Measurements from ENCODE around the gene CXorf49.
"Not testable (repeated sequence)": the region's sequence is repeated elsewhere in the genome, so short reads cannot be mapped to it uniquely, and the experiment has no call there.

CXorf49 gene

GRCh38 chrX:71699023-71699344, 19.1 kb downstream of the CXorf49 start:
- no CpG with 5 or more reads among the region's 4 CpGs for WGBS (ENCODE audit: extremely low coverage, insufficient coverage, low lambda C conversion rate)
- H3K36me3 ChIP-seq (ENCODE audit: control insufficient read depth, insufficient read depth, low read length); H3K4me2 ChIP-seq (ENCODE audit: low read length); H3K79me1 ChIP-seq (ENCODE audit: low read length); DNase-seq; H4K5ac ChIP-seq (ENCODE audit: low read length); H3K27ac ChIP-seq (ENCODE audit: low read depth, low read length); H3K18ac ChIP-seq (ENCODE audit: low read length); H3K9ac ChIP-seq (ENCODE audit: low read length); H3K23ac ChIP-seq (ENCODE audit: low read length); H2BK5ac ChIP-seq (ENCODE audit: low read length); H3K4me3 ChIP-seq (ENCODE audit: low read length); H3K79me2 ChIP-seq (ENCODE audit: control insufficient read depth, insufficient read depth, low read length); H3K4ac ChIP-seq (ENCODE audit: low read depth, low read length); H2BK120ac ChIP-seq (ENCODE audit: low read depth, low read length); H3K4me1 ChIP-seq (ENCODE audit: control insufficient read depth, low read depth, low read length); H2AK5ac ChIP-seq (ENCODE audit: low read length); H3K27me3 ChIP-seq (ENCODE audit: insufficient read depth, low read length, poor library complexity); H3K56ac ChIP-seq (ENCODE audit: low read length); H4K8ac ChIP-seq (ENCODE audit: low read depth, low read length); H2BK15ac ChIP-seq (replicated peaks; ENCODE audit: low read depth): not testable (repeated sequence)

- not testable (repeated sequence) for H3K4me1 ChIP-seq (ENCODE audit: control insufficient read depth, low read depth, low read length); H2BK120ac ChIP-seq (ENCODE audit: low read depth, low read length)
- no CpG with 5 or more reads among the region's 12 CpGs for WGBS (ENCODE audit: extremely low coverage, insufficient coverage, low lambda C conversion rate)
Measured at GRCh38 chrX:71698299-71699022, 19.6 kb downstream of the CXorf49 start.

GRCh38 chrX:71697466-71698298, 20.4 kb downstream of the CXorf49 start:
- not testable (repeated sequence) for H3K4me1 ChIP-seq (ENCODE audit: control insufficient read depth, low read depth, low read length); H3K4ac ChIP-seq (ENCODE audit: low read depth, low read length); H4K8ac ChIP-seq (ENCODE audit: low read depth, low read length); H3K79me2 ChIP-seq (ENCODE audit: control insufficient read depth, insufficient read depth, low read length); H3K4me3 ChIP-seq (ENCODE audit: low read length); H2BK15ac ChIP-seq (replicated peaks; ENCODE audit: low read depth); H2AK5ac ChIP-seq (ENCODE audit: low read length); H2BK5ac ChIP-seq (ENCODE audit: low read length); H3K56ac ChIP-seq (ENCODE audit: low read length); H2BK120ac ChIP-seq (ENCODE audit: low read depth, low read length); H4K5ac ChIP-seq (ENCODE audit: low read length); H3K36me3 ChIP-seq (ENCODE audit: control insufficient read depth, insufficient read depth, low read length); DNase-seq; H3K79me1 ChIP-seq (ENCODE audit: low read length); H3K27me3 ChIP-seq (ENCODE audit: insufficient read depth, low read length, poor library complexity); H3K18ac ChIP-seq (ENCODE audit: low read length); H3K4me2 ChIP-seq (ENCODE audit: low read length); H3K27ac ChIP-seq (ENCODE audit: low read depth, low read length); H3K9ac ChIP-seq (ENCODE audit: low read length); H3K23ac ChIP-seq (ENCODE audit: low read length)
- WGBS (ENCODE audit: extremely low coverage, insufficient coverage, low lambda C conversion rate) = no CpG with 5 or more reads among the region's 17 CpGs

More at GRCh38 chrX:71698299-71699022, 19.6 kb downstream of the CXorf49 start:
- not testable (repeated sequence) for H2AK5ac ChIP-seq (ENCODE audit: low read length); H4K8ac ChIP-seq (ENCODE audit: low read depth, low read length); H3K79me2 ChIP-seq (ENCODE audit: control insufficient read depth, insufficient read depth, low read length); H2BK15ac ChIP-seq (replicated peaks; ENCODE audit: low read depth); H3K23ac ChIP-seq (ENCODE audit: low read length); H3K4me3 ChIP-seq (ENCODE audit: low read length); H3K36me3 ChIP-seq (ENCODE audit: control insufficient read depth, insufficient read depth, low read length); H3K4ac ChIP-seq (ENCODE audit: low read depth, low read length); H3K56ac ChIP-seq (ENCODE audit: low read length); H3K79me1 ChIP-seq (ENCODE audit: low read length); H3K27me3 ChIP-seq (ENCODE audit: insufficient read depth, low read length, poor library complexity); H4K5ac ChIP-seq (ENCODE audit: low read length); H3K4me2 ChIP-seq (ENCODE audit: low read length); H3K9ac ChIP-seq (ENCODE audit: low read length); DNase-seq; H3K27ac ChIP-seq (ENCODE audit: low read depth, low read length); H3K18ac ChIP-seq (ENCODE audit: low read length); H2BK5ac ChIP-seq (ENCODE audit: low read length)

GRCh38 chrX:71696641-71697465, 21.2 kb downstream of the CXorf49 start:
- H2BK120ac ChIP-seq (ENCODE audit: low read depth, low read length); H3K27ac ChIP-seq (ENCODE audit: low read depth, low read length); H3K4me3 ChIP-seq (ENCODE audit: low read length); H3K36me3 ChIP-seq (ENCODE audit: control insufficient read depth, insufficient read depth, low read length); H3K4ac ChIP-seq (ENCODE audit: low read depth, low read length); H4K8ac ChIP-seq (ENCODE audit: low read depth, low read length); H3K79me1 ChIP-seq (ENCODE audit: low read length); H3K27me3 ChIP-seq (ENCODE audit: insufficient read depth, low read length, poor library complexity); H2BK5ac ChIP-seq (ENCODE audit: low read length); H3K9ac ChIP-seq (ENCODE audit: low read length); H3K79me2 ChIP-seq (ENCODE audit: control insufficient read depth, insufficient read depth, low read length); H3K4me1 ChIP-seq (ENCODE audit: control insufficient read depth, low read depth, low read length); H3K18ac ChIP-seq (ENCODE audit: low read length); DNase-seq; H2AK5ac ChIP-seq (ENCODE audit: low read length); H3K23ac ChIP-seq (ENCODE audit: low read length); H3K56ac ChIP-seq (ENCODE audit: low read length); H3K4me2 ChIP-seq (ENCODE audit: low read length); H4K5ac ChIP-seq (ENCODE audit: low read length); H2BK15ac ChIP-seq (replicated peaks; ENCODE audit: low read depth): not testable (repeated sequence)
- WGBS (ENCODE audit: extremely low coverage, insufficient coverage, low lambda C conversion rate) = no CpG with 5 or more reads among the region's 24 CpGs

GRCh38 chrX:71679575-71680207, 38.4 kb downstream of the CXorf49 start:
- H2BK15ac ChIP-seq (replicated peaks; ENCODE audit: low read depth) = no peak overlapping the region
- no peak overlapping the region for H3K4ac ChIP-seq (ENCODE audit: low read depth, low read length)
- no peak overlapping the region for H3K23ac ChIP-seq (ENCODE audit: low read length)
- no peak overlapping the region for H4K8ac ChIP-seq (ENCODE audit: low read depth, low read length)
- H3K27ac ChIP-seq (ENCODE audit: low read depth, low read length) = no peak overlapping the region
- H3K56ac ChIP-seq (ENCODE audit: low read length) = no peak overlapping the region
- H3K79me2 ChIP-seq (ENCODE audit: control insufficient read depth, insufficient read depth, low read length) = no peaks in the 10 kb centered on the region
- H3K36me3 ChIP-seq (ENCODE audit: control insufficient read depth, insufficient read depth, low read length) = no peaks in the 10 kb centered on the region
- WGBS (ENCODE audit: extremely low coverage, insufficient coverage, low lambda C conversion rate) = no CpG with 5 or more reads among the region's 4 CpGs
- H2BK5ac ChIP-seq (ENCODE audit: low read length) = no peak overlapping the region
- no peak overlapping the region for H2AK5ac ChIP-seq (ENCODE audit: low read length)
- DNase-seq = no peak
- H3K79me1 ChIP-seq (ENCODE audit: low read length) = no peaks in the 10 kb centered on the region
- no peaks in the 10 kb centered on the region for H3K27me3 ChIP-seq (ENCODE audit: insufficient read depth, low read length, poor library complexity)
- H3K4me2 ChIP-seq (ENCODE audit: low read length) = no peak overlapping the region
- no peaks in the 10 kb centered on the region for H3K4me1 ChIP-seq (ENCODE audit: control insufficient read depth, low read depth, low read length)
- H2BK120ac ChIP-seq (ENCODE audit: low read depth, low read length) = no peak overlapping the region
- H3K4me3 ChIP-seq (ENCODE audit: low read length) = no peak overlapping the region
- no peak overlapping the region for H3K9ac ChIP-seq (ENCODE audit: low read length)
- H3K18ac ChIP-seq (ENCODE audit: low read length) = no peak overlapping the region
- no peak overlapping the region for H4K5ac ChIP-seq (ENCODE audit: low read length)
